GM23338 (cell line): ENCODE results near the gene CFAP58. TPM values are rescaled to one million over a fixed set of nuclear protein-coding genes. Genes with fewer than 3 reads are reported as not detected.

Experiments
- ATAC-seq: fragments of 200-7000 bp; cut with Tn5 transposase; 3 replicates; pipeline ENCODE4 v1.9.1; 2020
- DNase-seq: peaks from one replicate; pipeline ENCODE4 v3.0.0-alpha.2; 2015; ENCODE audit warnings: low spot score
- H2AFZ ChIP-seq: fragments of 200-600 bp; sonication (generic); 2 replicates; pipeline ENCODE4 v1.8.0; 2016; ENCODE audit warnings: antibody characterized with exemption, mild to moderate bottlenecking, moderate library complexity
- H3F3A ChIP-seq: fragments of 200-600 bp; sonication (generic); replicated peaks from 2 replicates; pipeline ENCODE4 v1.8.0; 2017; ENCODE audit warnings: antibody characterized with exemption, mixed run types, low read depth
- H3K27ac ChIP-seq: fragments of 200-600 bp; sonication (generic); 2 replicates; pipeline ENCODE4 v1.6.1; 2016; ENCODE audit warnings: low read depth
- H3K27me3 ChIP-seq: fragments of 200-600 bp; sonication (generic); 2 replicates; pipeline ENCODE4 v1.8.0; 2016; ENCODE audit warnings: mild to moderate bottlenecking, mixed run types, moderate library complexity; ENCODE audit not compliant: insufficient read depth
- H3K36me3 ChIP-seq: fragments of 200-600 bp; sonication (generic); 2 replicates; pipeline ENCODE4 v1.8.0; 2016; ENCODE audit warnings: mild to moderate bottlenecking; ENCODE audit not compliant: insufficient read depth
- H3K4me1 ChIP-seq: fragments of 200-600 bp; sonication (generic); 2 replicates; pipeline ENCODE4 v1.8.0; 2016; ENCODE audit warnings: mild to moderate bottlenecking, moderate library complexity; ENCODE audit not compliant: insufficient read depth
- H3K4me2 ChIP-seq: fragments of 200-600 bp; sonication (generic); 2 replicates; pipeline ENCODE4 v1.7.1; 2017; ENCODE audit warnings: mixed run types
- H3K4me3 ChIP-seq: fragments of 200-600 bp; sonication (generic); 2 replicates; pipeline ENCODE4 v1.6.1; 2016; ENCODE audit warnings: mixed run types
- H3K79me2 ChIP-seq: fragments of 200-600 bp; sonication (generic); replicated peaks from 2 replicates; pipeline ENCODE4 v1.8.0; 2017; ENCODE audit warnings: mild to moderate bottlenecking; ENCODE audit not compliant: insufficient read depth
- H3K9me2 ChIP-seq: fragments of 200-600 bp; sonication (generic); 2 replicates; pipeline ENCODE4 v1.8.0; 2017; ENCODE audit not compliant: insufficient read depth
- H4K20me1 ChIP-seq: fragments of 200-600 bp; sonication (generic); replicated peaks from 2 replicates; pipeline ENCODE4 v1.8.0; 2017; ENCODE audit warnings: mild to moderate bottlenecking; ENCODE audit not compliant: insufficient read depth
- H3K27ac Mint-ChIP-seq: 2 replicates; pipeline ENCODE4 v1.8.0; 2020; ENCODE audit warnings: inconsistent platforms, mild to moderate bottlenecking, moderate library complexity, mixed read lengths
- H3K27me3 Mint-ChIP-seq: 3 replicates; pipeline ENCODE4 v1.8.0; 2022; ENCODE audit warnings: low read depth, mild to moderate bottlenecking, moderate library complexity, mixed read lengths, inconsistent platforms; ENCODE audit not compliant: insufficient read depth, poor library complexity
- H3K36me3 Mint-ChIP-seq: 3 replicates; pipeline ENCODE4 v1.8.0; 2021; ENCODE audit warnings: low read depth, mild to moderate bottlenecking, inconsistent platforms, moderate library complexity, mixed read lengths
- H3K4me1 Mint-ChIP-seq: 3 replicates; pipeline ENCODE4 v1.8.0; 2020; ENCODE audit warnings: mild to moderate bottlenecking, inconsistent platforms, mixed read lengths
- H3K4me3 Mint-ChIP-seq: 3 replicates; pipeline ENCODE4 v1.8.0; 2021; ENCODE audit warnings: moderate library complexity, mild to moderate bottlenecking, inconsistent platforms, mixed read lengths
- H3K9me3 Mint-ChIP-seq: 3 replicates; pipeline ENCODE4 v1.8.0; 2020; ENCODE audit warnings: moderate library complexity, mild to moderate bottlenecking, inconsistent platforms, mixed read lengths
- CREB1 ChIP-seq: fragments of 250-450 bp; sonication (Bioruptor Pico); IDR thresholded peaks from 2 replicates; pipeline ENCODE4 v1.5.0; 2020; ENCODE audit warnings: low read depth, mild to moderate bottlenecking, moderate library complexity
- EZH2 ChIP-seq: fragments of 200-600 bp; sonication (generic); IDR thresholded peaks from one replicate; pipeline ENCODE4 v1.8.0; 2017; ENCODE audit warnings: antibody characterized with exemption, mild to moderate bottlenecking, low read depth; ENCODE audit not compliant: unreplicated experiment
- EZH2phosphoT487 ChIP-seq: fragments of 200-600 bp; sonication (generic); IDR thresholded peaks from one replicate; pipeline ENCODE4 v1.8.1; 2018; ENCODE audit warnings: antibody characterized with exemption; ENCODE audit not compliant: unreplicated experiment
- JUNB ChIP-seq: IDR thresholded peaks from one replicate; pipeline ENCODE4 v1.6.1; 2016; ENCODE audit warnings: antibody characterized with exemption; ENCODE audit not compliant: unreplicated experiment
- NANOG ChIP-seq: IDR thresholded peaks from 2 replicates; pipeline ENCODE4 v1.6.1; 2016; ENCODE audit warnings: antibody characterized with exemption, borderline replicate concordance
- POLR2AphosphoS5 ChIP-seq: IDR thresholded peaks from 2 replicates; pipeline ENCODE4 v1.6.1; 2016; ENCODE audit warnings: antibody characterized with exemption, low read depth
- STAT1 ChIP-seq: IDR thresholded peaks from one replicate; pipeline ENCODE4 v1.6.1; 2016; ENCODE audit warnings: antibody characterized with exemption; ENCODE audit not compliant: unreplicated experiment
- ZNF114 ChIP-seq: fragments of 250-450 bp; sonication (Bioruptor Pico); IDR thresholded peaks from 2 replicates; pipeline ENCODE4 v1.5.0; 2020; ENCODE audit warnings: mild to moderate bottlenecking, moderate library complexity
- ZNF331 ChIP-seq: fragments of 250-450 bp; sonication (Bioruptor Pico); IDR thresholded peaks from 2 replicates; pipeline ENCODE4 v1.5.0; 2020; ENCODE audit warnings: low read depth, mild to moderate bottlenecking, moderate library complexity
- polyA plus RNA-seq: library from polyadenylated mRNA; unstranded; fragments of >200 nt; fragmentation: Nextera tagmentation; extraction: Ambion mirVana; gene quantifications from 2 replicates; pipeline ENCODE4 v1.2.1, GENCODE V29; 2016
- total RNA-seq: library from RNA; depleted of rRNA; stranded (reverse); fragments of >200 nt; shearing (Covaris generic); gene quantifications from 2 replicates; pipeline ENCODE4 v1.2.3, GENCODE V29; 2014
- TF ChIP-seq, protein P1 (sequence below): IDR thresholded peaks from one replicate; pipeline ENCODE4 v1.6.1; 2018; ENCODE audit warnings: antibody characterized with exemption; ENCODE audit not compliant: unreplicated experiment
- TF ChIP-seq, protein P2 (sequence below): IDR thresholded peaks from 2 replicates; pipeline ENCODE4 v1.6.1; 2016; ENCODE audit warnings: antibody characterized with exemption
- TF ChIP-seq, protein P3 (sequence below), 2 experiments: fragments of 200-600 bp in 1 of 2; sonication (generic) in 1 of 2; conservative IDR thresholded peaks; 2 replicates each; pipeline versions ENCODE4 v1.5.1 to v1.6.1; 2016 to 2017; ENCODE audit warnings: antibody characterized with exemption in 2 of 2, low read depth in 2 of 2, mild to moderate bottlenecking in 2 of 2, moderate library complexity in 1 of 2

CFAP58 gene
- total and polyA plus RNA-seq, 2 experiments from 2014 or later, result 0.63 to 0.89 TPM

DNA sequence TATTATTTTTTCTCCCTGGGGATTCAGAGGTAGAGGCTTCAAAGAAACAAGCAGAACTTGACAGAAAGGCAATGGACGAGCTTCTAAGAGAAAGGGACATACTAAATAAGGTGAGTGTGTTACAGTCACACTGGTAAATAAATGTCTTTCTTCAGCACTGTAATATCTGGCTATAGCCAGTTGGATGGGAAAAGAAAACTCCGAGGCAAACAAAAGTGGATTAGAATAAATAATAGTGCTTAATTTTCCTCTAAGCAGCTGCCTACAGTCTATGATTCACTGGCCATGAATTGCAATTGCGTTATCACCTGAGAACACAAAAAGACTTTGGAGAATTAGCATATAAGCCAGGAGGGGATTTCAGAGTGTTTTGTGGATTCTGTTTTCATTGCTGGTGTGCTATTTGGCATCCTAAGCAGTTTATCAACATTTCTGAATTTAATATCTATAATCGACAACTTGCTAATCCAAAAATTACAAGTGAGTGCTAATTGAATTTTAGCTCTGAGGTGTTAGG lies 23.2 kb downstream of the CFAP58 start (continued):
- TF ChIP-seq, protein P1, sequence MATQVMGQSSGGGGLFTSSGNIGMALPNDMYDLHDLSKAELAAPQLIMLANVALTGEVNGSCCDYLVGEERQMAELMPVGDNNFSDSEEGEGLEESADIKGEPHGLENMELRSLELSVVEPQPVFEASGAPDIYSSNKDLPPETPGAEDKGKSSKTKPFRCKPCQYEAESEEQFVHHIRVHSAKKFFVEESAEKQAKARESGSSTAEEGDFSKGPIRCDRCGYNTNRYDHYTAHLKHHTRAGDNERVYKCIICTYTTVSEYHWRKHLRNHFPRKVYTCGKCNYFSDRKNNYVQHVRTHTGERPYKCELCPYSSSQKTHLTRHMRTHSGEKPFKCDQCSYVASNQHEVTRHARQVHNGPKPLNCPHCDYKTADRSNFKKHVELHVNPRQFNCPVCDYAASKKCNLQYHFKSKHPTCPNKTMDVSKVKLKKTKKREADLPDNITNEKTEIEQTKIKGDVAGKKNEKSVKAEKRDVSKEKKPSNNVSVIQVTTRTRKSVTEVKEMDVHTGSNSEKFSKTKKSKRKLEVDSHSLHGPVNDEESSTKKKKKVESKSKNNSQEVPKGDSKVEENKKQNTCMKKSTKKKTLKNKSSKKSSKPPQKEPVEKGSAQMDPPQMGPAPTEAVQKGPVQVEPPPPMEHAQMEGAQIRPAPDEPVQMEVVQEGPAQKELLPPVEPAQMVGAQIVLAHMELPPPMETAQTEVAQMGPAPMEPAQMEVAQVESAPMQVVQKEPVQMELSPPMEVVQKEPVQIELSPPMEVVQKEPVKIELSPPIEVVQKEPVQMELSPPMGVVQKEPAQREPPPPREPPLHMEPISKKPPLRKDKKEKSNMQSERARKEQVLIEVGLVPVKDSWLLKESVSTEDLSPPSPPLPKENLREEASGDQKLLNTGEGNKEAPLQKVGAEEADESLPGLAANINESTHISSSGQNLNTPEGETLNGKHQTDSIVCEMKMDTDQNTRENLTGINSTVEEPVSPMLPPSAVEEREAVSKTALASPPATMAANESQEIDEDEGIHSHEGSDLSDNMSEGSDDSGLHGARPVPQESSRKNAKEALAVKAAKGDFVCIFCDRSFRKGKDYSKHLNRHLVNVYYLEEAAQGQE, result no peak
- TF ChIP-seq STAT1, result no peak
- TF ChIP-seq, protein P2, sequence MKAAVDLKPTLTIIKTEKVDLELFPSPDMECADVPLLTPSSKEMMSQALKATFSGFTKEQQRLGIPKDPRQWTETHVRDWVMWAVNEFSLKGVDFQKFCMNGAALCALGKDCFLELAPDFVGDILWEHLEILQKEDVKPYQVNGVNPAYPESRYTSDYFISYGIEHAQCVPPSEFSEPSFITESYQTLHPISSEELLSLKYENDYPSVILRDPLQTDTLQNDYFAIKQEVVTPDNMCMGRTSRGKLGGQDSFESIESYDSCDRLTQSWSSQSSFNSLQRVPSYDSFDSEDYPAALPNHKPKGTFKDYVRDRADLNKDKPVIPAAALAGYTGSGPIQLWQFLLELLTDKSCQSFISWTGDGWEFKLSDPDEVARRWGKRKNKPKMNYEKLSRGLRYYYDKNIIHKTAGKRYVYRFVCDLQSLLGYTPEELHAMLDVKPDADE, result no peak

DNA sequence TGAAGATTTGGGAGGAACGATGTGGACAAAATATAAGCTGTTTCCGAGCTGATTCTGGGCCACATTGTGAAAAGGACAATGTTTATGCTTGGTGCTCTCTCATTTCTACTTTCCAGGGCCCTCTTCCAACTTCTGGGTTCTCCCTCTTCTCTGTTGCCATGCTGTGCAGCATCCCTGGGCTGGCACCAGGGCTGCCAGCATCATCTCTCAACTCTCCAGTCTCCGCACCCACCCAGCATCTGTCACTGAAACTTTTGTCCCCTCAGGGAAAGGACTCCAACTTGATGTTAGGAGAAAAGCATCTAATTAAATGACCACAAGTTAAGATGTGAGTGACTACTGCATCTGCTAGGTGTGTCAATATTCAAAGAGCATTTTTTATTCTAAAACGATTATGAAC lies 26.7 kb downstream of the CFAP58 start:
- Histone ChIP-seq H3K79me2 (no peaks in the 10 kb centered on the region), H3K27ac (no peak overlapping the region), H3K4me2 (no peak overlapping the region), H3K9me2 (peaks cover 5% of the 10 kb centered on the region; the same call in 1 of the 2 replicates), H3K27me3 (no peaks in the 10 kb centered on the region), H4K20me1 (no peaks in the 10 kb centered on the region), H2AFZ (no peak overlapping the region), H3K4me1 (peaks cover 10% of the 10 kb centered on the region; the same call in 1 of the 2 replicates), H3F3A (no peaks in the 10 kb centered on the region), H3K4me3 (no peak overlapping the region), H3K36me3 (no peaks in the 10 kb centered on the region)
- DNase-seq (no peak), ATAC-seq (no peak)
- H3K4me3 Mint-ChIP-seq, result no peak overlapping the region
- peaks cover 23% of the 10 kb centered on the region for H3K4me1 Mint-ChIP-seq
- no peaks in the 10 kb centered on the region for H3K27me3 Mint-ChIP-seq
- no peaks in the 10 kb centered on the region for H3K36me3 Mint-ChIP-seq
- H3K9me3 Mint-ChIP-seq, result no peaks in the 10 kb centered on the region
- H3K27ac Mint-ChIP-seq, result no peak overlapping the region
- TF ChIP-seq ZNF331, result no peak
- no peak for TF ChIP-seq JUNB
- TF ChIP-seq, protein P3, sequence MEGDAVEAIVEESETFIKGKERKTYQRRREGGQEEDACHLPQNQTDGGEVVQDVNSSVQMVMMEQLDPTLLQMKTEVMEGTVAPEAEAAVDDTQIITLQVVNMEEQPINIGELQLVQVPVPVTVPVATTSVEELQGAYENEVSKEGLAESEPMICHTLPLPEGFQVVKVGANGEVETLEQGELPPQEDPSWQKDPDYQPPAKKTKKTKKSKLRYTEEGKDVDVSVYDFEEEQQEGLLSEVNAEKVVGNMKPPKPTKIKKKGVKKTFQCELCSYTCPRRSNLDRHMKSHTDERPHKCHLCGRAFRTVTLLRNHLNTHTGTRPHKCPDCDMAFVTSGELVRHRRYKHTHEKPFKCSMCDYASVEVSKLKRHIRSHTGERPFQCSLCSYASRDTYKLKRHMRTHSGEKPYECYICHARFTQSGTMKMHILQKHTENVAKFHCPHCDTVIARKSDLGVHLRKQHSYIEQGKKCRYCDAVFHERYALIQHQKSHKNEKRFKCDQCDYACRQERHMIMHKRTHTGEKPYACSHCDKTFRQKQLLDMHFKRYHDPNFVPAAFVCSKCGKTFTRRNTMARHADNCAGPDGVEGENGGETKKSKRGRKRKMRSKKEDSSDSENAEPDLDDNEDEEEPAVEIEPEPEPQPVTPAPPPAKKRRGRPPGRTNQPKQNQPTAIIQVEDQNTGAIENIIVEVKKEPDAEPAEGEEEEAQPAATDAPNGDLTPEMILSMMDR (conservative IDR thresholded peaks at IDR 0.05; ENCODE audit: low read depth in 2 of 2), result no peak
- TF ChIP-seq, protein P1, result no peak
- no peak for TF ChIP-seq STAT1
- TF ChIP-seq ZNF114 (CRISPR knock-in tag), result no peak
- TF ChIP-seq NANOG, result no peak
- TF ChIP-seq, protein P2, result no peak
- no peak for TF ChIP-seq EZH2phosphoT487
- TF ChIP-seq CREB1, result no peak
- no peak for TF ChIP-seq POLR2AphosphoS5
- no peak for TF ChIP-seq EZH2
